NT2/D1 (cell line): ENCODE data around the gene HAGHL.

Experiments used
- SUZ12 ChIP-seq: IDR thresholded peaks from 2 replicates; pipeline ENCODE4 v1.6.1; 2011; ENCODE audit not compliant: insufficient read length, insufficient read depth; ENCODE audit errors: extremely low read depth
- YY1 ChIP-seq: IDR thresholded peaks from 2 replicates; pipeline ENCODE4 v1.6.1; 2011; ENCODE audit not compliant: insufficient read length, insufficient read depth
- ZNF274 ChIP-seq: IDR thresholded peaks from 2 replicates; pipeline ENCODE4 v1.6.1; 2011; ENCODE audit warnings: mild to moderate bottlenecking, low read depth, low read length

DNA sequence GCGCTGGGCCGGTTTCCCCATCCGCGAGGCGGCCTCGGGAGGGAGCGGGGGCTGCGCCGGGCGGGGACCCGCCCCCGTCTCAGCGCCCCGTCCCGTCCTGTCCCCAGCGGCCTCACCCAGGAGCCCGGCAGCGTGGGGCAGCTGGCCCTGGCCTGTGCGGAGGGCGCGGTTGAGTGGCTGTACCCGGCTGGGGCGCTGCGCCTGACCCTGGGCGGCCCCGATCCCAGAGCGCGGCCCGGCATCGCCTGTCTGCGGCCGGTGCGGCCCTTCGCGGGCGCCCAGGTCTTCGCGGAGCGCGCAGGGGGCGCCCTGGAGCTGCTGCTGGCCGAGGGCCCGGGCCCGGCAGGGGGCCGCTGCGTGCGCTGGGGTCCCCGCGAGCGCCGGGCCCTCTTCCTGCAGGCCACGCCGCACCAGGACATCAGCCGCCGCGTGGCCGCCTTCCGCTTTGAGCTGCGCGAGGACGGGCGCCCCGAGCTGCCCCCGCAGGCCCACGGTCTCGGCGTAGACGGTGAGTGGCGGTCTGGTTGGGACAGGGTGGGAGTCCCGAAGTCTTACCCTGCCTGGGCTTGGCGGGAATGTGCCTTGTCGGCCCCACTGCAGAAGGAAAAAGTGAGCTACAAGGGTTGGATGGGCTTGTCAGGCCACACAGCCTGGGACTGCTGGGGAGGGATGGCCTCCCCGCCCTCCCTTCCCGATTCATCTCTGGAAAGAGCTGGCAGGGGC lies 11.3 kb upstream of the HAGHL start:
- TF ChIP-seq ZNF274 (no peak), SUZ12 (no peak), YY1 (no peak)
